SK-N-SH treated with all-trans-retinoic acid at 6 μM for 48 hours (cell line): ENCODE measurements around the gene ALKAL2.

Experiments
- BACH2 ChIP-seq: fragments of 250-450 bp; sonication (Bioruptor Pico); IDR thresholded peaks from 2 replicates; pipeline ENCODE4 v1.9.0; 2021; ENCODE audit warnings: mild to moderate bottlenecking, borderline replicate concordance
- CSDC2 ChIP-seq: fragments of 250-450 bp; sonication (Bioruptor Pico); IDR thresholded peaks from 2 replicates; pipeline ENCODE4 v1.5.0; 2020; ENCODE audit warnings: mild to moderate bottlenecking, moderate library complexity
- CSRNP3 ChIP-seq: fragments of 250-450 bp; sonication (Bioruptor Pico); IDR thresholded peaks from 2 replicates; pipeline ENCODE4 v1.5.1; 2021; ENCODE audit warnings: mild to moderate bottlenecking, moderate library complexity
- ESRRG ChIP-seq: fragments of 250-450 bp; sonication (Bioruptor Pico); IDR thresholded peaks from 2 replicates; pipeline ENCODE4 v1.6.1; 2021; ENCODE audit warnings: mild to moderate bottlenecking
- GLIS3 ChIP-seq: fragments of 250-450 bp; sonication (Bioruptor Pico); IDR thresholded peaks from 2 replicates; pipeline ENCODE4 v1.5.0; 2020; ENCODE audit warnings: mild to moderate bottlenecking, moderate library complexity
- TCF4 ChIP-seq: fragments of 250-450 bp; sonication (Bioruptor Pico); IDR thresholded peaks from 2 replicates; pipeline ENCODE4 v1.8.0; 2021; ENCODE audit warnings: mild to moderate bottlenecking, moderate library complexity, borderline replicate concordance
- TOX ChIP-seq: fragments of 250-450 bp; sonication (Bioruptor Pico); IDR thresholded peaks from 2 replicates; pipeline ENCODE4 v1.8.0; 2021; ENCODE audit warnings: mild to moderate bottlenecking, moderate library complexity, borderline replicate concordance
- ZFP30 ChIP-seq: fragments of 450-650 bp; formaldehyde crosslinking; IDR thresholded peaks from 2 replicates; pipeline ENCODE4 v1.5.0; 2022; ENCODE audit warnings: mild to moderate bottlenecking, moderate library complexity
- ZNF70 ChIP-seq: fragments of 450-650 bp; formaldehyde crosslinking; IDR thresholded peaks from 2 replicates; pipeline ENCODE4 v1.5.0; 2020; ENCODE audit warnings: mild to moderate bottlenecking, moderate library complexity
- TF ChIP-seq, protein P1 (sequence below): fragments of 250-450 bp; sonication (Bioruptor Pico); IDR thresholded peaks from 2 replicates; pipeline ENCODE4 v1.5.1; 2020; ENCODE audit warnings: low read depth, mild to moderate bottlenecking, moderate library complexity
- TF ChIP-seq, protein P2 (sequence below): fragments of 250-450 bp; sonication (Bioruptor Pico); IDR thresholded peaks from 2 replicates; pipeline ENCODE4 v1.8.0; 2020; ENCODE audit warnings: mild to moderate bottlenecking, moderate library complexity, borderline replicate concordance

- TF ChIP-seq, protein P1, sequence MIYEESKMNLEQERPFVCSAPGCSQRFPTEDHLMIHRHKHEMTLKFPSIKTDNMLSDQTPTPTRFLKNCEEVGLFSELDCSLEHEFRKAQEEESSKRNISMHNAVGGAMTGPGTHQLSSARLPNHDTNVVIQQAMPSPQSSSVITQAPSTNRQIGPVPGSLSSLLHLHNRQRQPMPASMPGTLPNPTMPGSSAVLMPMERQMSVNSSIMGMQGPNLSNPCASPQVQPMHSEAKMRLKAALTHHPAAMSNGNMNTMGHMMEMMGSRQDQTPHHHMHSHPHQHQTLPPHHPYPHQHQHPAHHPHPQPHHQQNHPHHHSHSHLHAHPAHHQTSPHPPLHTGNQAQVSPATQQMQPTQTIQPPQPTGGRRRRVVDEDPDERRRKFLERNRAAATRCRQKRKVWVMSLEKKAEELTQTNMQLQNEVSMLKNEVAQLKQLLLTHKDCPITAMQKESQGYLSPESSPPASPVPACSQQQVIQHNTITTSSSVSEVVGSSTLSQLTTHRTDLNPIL (CRISPR knock-in tag): no peak
- TF ChIP-seq ESRRG (CRISPR knock-in tag) (no peak), ZFP30 (CRISPR knock-in tag) (no peak), GLIS3 (CRISPR knock-in tag) (no peak), CSDC2 (CRISPR knock-in tag) (no peak), TOX (CRISPR knock-in tag) (no peak), TCF4 (no peak), ZNF70 (CRISPR knock-in tag) (no peak), BACH2 (CRISPR knock-in tag) (no peak), CSRNP3 (no peak)
- TF ChIP-seq, protein P2, sequence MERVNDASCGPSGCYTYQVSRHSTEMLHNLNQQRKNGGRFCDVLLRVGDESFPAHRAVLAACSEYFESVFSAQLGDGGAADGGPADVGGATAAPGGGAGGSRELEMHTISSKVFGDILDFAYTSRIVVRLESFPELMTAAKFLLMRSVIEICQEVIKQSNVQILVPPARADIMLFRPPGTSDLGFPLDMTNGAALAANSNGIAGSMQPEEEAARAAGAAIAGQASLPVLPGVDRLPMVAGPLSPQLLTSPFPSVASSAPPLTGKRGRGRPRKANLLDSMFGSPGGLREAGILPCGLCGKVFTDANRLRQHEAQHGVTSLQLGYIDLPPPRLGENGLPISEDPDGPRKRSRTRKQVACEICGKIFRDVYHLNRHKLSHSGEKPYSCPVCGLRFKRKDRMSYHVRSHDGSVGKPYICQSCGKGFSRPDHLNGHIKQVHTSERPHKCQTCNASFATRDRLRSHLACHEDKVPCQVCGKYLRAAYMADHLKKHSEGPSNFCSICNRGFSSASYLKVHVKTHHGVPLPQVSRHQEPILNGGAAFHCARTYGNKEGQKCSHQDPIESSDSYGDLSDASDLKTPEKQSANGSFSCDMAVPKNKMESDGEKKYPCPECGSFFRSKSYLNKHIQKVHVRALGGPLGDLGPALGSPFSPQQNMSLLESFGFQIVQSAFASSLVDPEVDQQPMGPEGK (CRISPR knock-in tag): no peak
These were observed 2.9 kb downstream of the ALKAL2 start for GRCh38 chr2:284896-285492.
